ENCODE measurements around the gene CMBL.

- TF ChIP-seq CTCF (IDR thresholded peaks at IDR 0.05) (no peak), POLR2AphosphoS5 (IDR thresholded peaks at IDR 0.05) (no peak), POLR2A (IDR thresholded peaks at IDR 0.05) (no peak)
Observed at GRCh38 chr5:10295619-10296326, 11.9 kb downstream of the CMBL start.
